H9 (cell line): ENCODE data around the gene DIP2A. TPM values are rescaled to one million over a fixed set of nuclear protein-coding genes. Genes with fewer than 3 reads are reported as not detected.
A peak's percentile ranks its signal among the peaks of the same experiment; 100 is the strongest.

Source experiments
- DNase-seq: peaks from one replicate; pipeline ENCODE4 v3.0.0-alpha.2; 2017
- H2AFZ ChIP-seq: one replicate; pipeline ENCODE4 v1.6.1; 2013; ENCODE audit warnings: mild to moderate bottlenecking, low read length, control low read depth, moderate library complexity
- H2AK5ac ChIP-seq: 2 replicates; pipeline ENCODE4 v1.6.1; 2013; ENCODE audit warnings: low read length, control low read depth, mixed read lengths; ENCODE audit not compliant: insufficient read length
- H2BK120ac ChIP-seq: one replicate; pipeline ENCODE4 v1.6.1; 2013; ENCODE audit warnings: low read depth, mild to moderate bottlenecking, low read length, control low read depth, inconsistent platforms; ENCODE audit not compliant: poor library complexity, severe bottlenecking
- H2BK12ac ChIP-seq: 2 replicates; pipeline ENCODE4 v1.6.1; 2013; ENCODE audit warnings: low read length, control low read depth, mixed read lengths, low read depth; ENCODE audit not compliant: insufficient read length
- H2BK15ac ChIP-seq: 2 replicates; pipeline ENCODE4 v1.6.1; 2013; ENCODE audit warnings: low read depth, low read length, control low read depth
- H2BK20ac ChIP-seq: one replicate; pipeline ENCODE4 v1.6.1; 2013; ENCODE audit warnings: low read depth, mild to moderate bottlenecking, low read length, control low read depth, inconsistent platforms; ENCODE audit not compliant: poor library complexity, severe bottlenecking
- H2BK5ac ChIP-seq: 2 replicates; pipeline ENCODE4 v1.6.1; 2013; ENCODE audit warnings: low read length, control low read depth, mixed read lengths; ENCODE audit not compliant: insufficient read length
- H3K14ac ChIP-seq: 2 replicates; pipeline ENCODE4 v1.6.1; 2013; ENCODE audit warnings: low read length, control low read depth; ENCODE audit not compliant: insufficient read depth
- H3K18ac ChIP-seq: 2 replicates; pipeline ENCODE4 v1.6.1; 2013; ENCODE audit warnings: low read depth, mild to moderate bottlenecking, mixed read lengths, low read length, control low read depth; ENCODE audit not compliant: insufficient read length
- H3K23ac ChIP-seq: 2 replicates; pipeline ENCODE4 v1.6.1; 2013; ENCODE audit warnings: low read length, control low read depth, mixed read lengths, low read depth; ENCODE audit not compliant: insufficient read length
- H3K23me2 ChIP-seq: 2 replicates; pipeline ENCODE4 v1.6.1; 2013; ENCODE audit warnings: low read depth, mild to moderate bottlenecking, mixed read lengths, low read length, control low read depth; ENCODE audit not compliant: insufficient read length, poor library complexity, severe bottlenecking
- H3K27ac ChIP-seq: 2 replicates; pipeline ENCODE4 v1.5.1; 2013; ENCODE audit warnings: low read length, control low read depth, mixed read lengths, low read depth; ENCODE audit not compliant: insufficient read length
- H3K27me3 ChIP-seq: 2 replicates; pipeline ENCODE4 v1.6.1; 2013; ENCODE audit warnings: low read length, control low read depth, inconsistent platforms; ENCODE audit not compliant: insufficient read depth
- H3K4ac ChIP-seq: 2 replicates; pipeline ENCODE4 v1.6.1; 2013; ENCODE audit warnings: low read depth, mild to moderate bottlenecking, control low read depth, inconsistent platforms, low read length, moderate library complexity
- H3K4me1 ChIP-seq: 2 replicates; pipeline ENCODE4 v1.6.1; 2013; ENCODE audit warnings: low read length, control low read depth, inconsistent platforms; ENCODE audit not compliant: insufficient read depth
- H3K4me2 ChIP-seq: 2 replicates; pipeline ENCODE4 v1.6.1; 2013; ENCODE audit warnings: low read length, control low read depth, mixed read lengths; ENCODE audit not compliant: insufficient read length, insufficient read depth
- H3K56ac ChIP-seq: 2 replicates; pipeline ENCODE4 v1.6.1; 2013; ENCODE audit warnings: low read depth, mild to moderate bottlenecking, mixed read lengths, low read length, control low read depth; ENCODE audit not compliant: insufficient read length
- H3K79me1 ChIP-seq: 2 replicates; pipeline ENCODE4 v1.6.1; 2013; ENCODE audit warnings: low read depth, mild to moderate bottlenecking, moderate library complexity, low read length, control low read depth, inconsistent platforms; ENCODE audit not compliant: insufficient read depth, poor library complexity, severe bottlenecking
- H3K79me2 ChIP-seq: 2 replicates; pipeline ENCODE4 v1.6.1; 2013; ENCODE audit warnings: low read length, control low read depth, inconsistent platforms; ENCODE audit not compliant: insufficient read depth
- H3K9ac ChIP-seq: 2 replicates; pipeline ENCODE4 v1.6.1; 2013; ENCODE audit warnings: low read length, control low read depth, mixed read lengths; ENCODE audit not compliant: insufficient read length; ENCODE audit errors: extremely low read depth
- H3K9me3 ChIP-seq: one replicate; pipeline ENCODE4 v1.6.1; 2013; ENCODE audit warnings: low read depth, low read length, inconsistent platforms; ENCODE audit not compliant: control insufficient read depth
- H3T11ph ChIP-seq: one replicate; pipeline ENCODE4 v1.6.1; 2013; ENCODE audit warnings: mild to moderate bottlenecking, low read length, control low read depth, inconsistent platforms
- H4K20me1 ChIP-seq: one replicate; pipeline ENCODE4 v1.6.1; 2013; ENCODE audit not compliant: control insufficient read depth, insufficient read length, insufficient read depth
- H4K5ac ChIP-seq: 2 replicates; pipeline ENCODE4 v1.6.1; 2013; ENCODE audit warnings: low read depth, mild to moderate bottlenecking, mixed read lengths, low read length, control low read depth; ENCODE audit not compliant: insufficient read length
- H4K8ac ChIP-seq: replicated peaks from 2 replicates; pipeline ENCODE4 v1.6.1; 2013; ENCODE audit warnings: low read length, control low read depth, mixed read lengths, low read depth; ENCODE audit not compliant: insufficient read length
- H4K91ac ChIP-seq: 2 replicates; pipeline ENCODE4 v1.6.1; 2013; ENCODE audit warnings: low read depth, mild to moderate bottlenecking, moderate library complexity, mixed read lengths, low read length, control low read depth; ENCODE audit not compliant: insufficient read length
- H3K27ac Mint-ChIP-seq, 3 experiments: 2 replicates in 2 of 3; 3 replicates in 1 of 3; pipeline ENCODE4 v1.8.0; 2020 to 2021; ENCODE audit warnings: mixed read lengths in 3 of 3, mild to moderate bottlenecking in 1 of 3, moderate library complexity in 1 of 3
- H3K27me3 Mint-ChIP-seq: 2 replicates; pipeline ENCODE4 v1.8.0; 2021; ENCODE audit warnings: low read depth, mild to moderate bottlenecking, moderate library complexity, mixed read lengths
- H3K36me3 Mint-ChIP-seq, 3 experiments: 2 replicates in 2 of 3; 3 replicates in 1 of 3; pipeline ENCODE4 v1.8.0; 2020 to 2021; ENCODE audit warnings: low read depth in 3 of 3, mixed read lengths in 3 of 3; ENCODE audit not compliant: insufficient read depth in 1 of 3
- H3K4me1 Mint-ChIP-seq, 2 experiments: 2 replicates each; pipeline ENCODE4 v1.8.0; 2020; ENCODE audit warnings: mixed read lengths in 2 of 2
- H3K4me3 Mint-ChIP-seq, 2 experiments: 2 replicates in 1 of 2; 3 replicates in 1 of 2; pipeline ENCODE4 v1.8.0; 2020 to 2021; ENCODE audit warnings: mild to moderate bottlenecking in 2 of 2, mixed read lengths in 2 of 2, moderate library complexity in 1 of 2
- H3K9me3 Mint-ChIP-seq, 2 experiments: 2 replicates in 1 of 2; 3 replicates in 1 of 2; pipeline ENCODE4 v1.8.0; 2020; ENCODE audit warnings: mild to moderate bottlenecking in 2 of 2, mixed read lengths in 2 of 2, moderate library complexity in 1 of 2
- CTCF ChIP-seq: fragments of 200-600 bp; sonication (generic); conservative IDR thresholded peaks from 3 replicates; pipeline ENCODE4 v1.8.0; 2021; ENCODE audit warnings: antibody characterized with exemption, mild to moderate bottlenecking
- WGBS: extraction: QIAGEN DNeasy Blood & Tissue Kit; methylation state at CpG from one replicate; pipeline ENCODE4 v1.1.7; 2013; ENCODE audit warnings: missing lambda C conversion rate, low lambda C conversion rate, mixed read lengths; ENCODE audit not compliant: insufficient read length; ENCODE audit errors: extremely low coverage; 5-methylcytosine and 5-hydroxymethylcytosine counted together
- total RNA-seq: library from RNA; stranded (reverse); gene quantifications from 2 replicates; pipeline ENCODE4 v1.2.1, GENCODE V29; 2021

The DIP2A gene
- total RNA-seq, 1 experiment from 2014 or later, result 25.2 TPM

- no peak overlapping the region for H2BK15ac ChIP-seq
- no peak for TF ChIP-seq CTCF
These were observed 47.0 kb upstream of the DIP2A start for GRCh38 chr21:46411691-46412090.

More at GRCh38 chr21:46411691-46412090, 47.0 kb upstream of the DIP2A start:
- Histone ChIP-seq H3K56ac (no peak overlapping the region), H2BK20ac (no peak overlapping the region), H3K18ac (no peak overlapping the region), H3K23ac (no peak overlapping the region), H4K8ac (no peak overlapping the region), H2AFZ (no peak overlapping the region), H4K5ac (no peak overlapping the region), H3K23me2 (peaks cover 7% of the 10 kb centered on the region), H4K91ac (peak overlapping the region; percentile 16), H4K20me1 (peaks cover 2% of the 10 kb centered on the region), H2BK12ac (no peak overlapping the region), H2BK5ac (no peak overlapping the region), H3K27ac (no peak overlapping the region), H3K27me3 (no peaks in the 10 kb centered on the region), H3T11ph (no peak overlapping the region), H2BK120ac (no peak overlapping the region), H2AK5ac (no peak overlapping the region), H3K14ac (no peak overlapping the region), H3K4ac (no peak overlapping the region; the same call in 1 of the 2 replicates), H3K4me2 (no peak overlapping the region), H3K9me3 (no peaks in the 10 kb centered on the region), H3K4me1 (peaks cover 9% of the 10 kb centered on the region; the same call in 1 of the 2 replicates), H3K9ac (no peak overlapping the region), H3K79me2 (no peaks in the 10 kb centered on the region), H3K79me1 (no peaks in the 10 kb centered on the region)
- no peaks in the 10 kb centered on the region for H3K9me3 Mint-ChIP-seq
- no peaks in the 10 kb centered on the region for H3K27me3 Mint-ChIP-seq
- no CpG with 5 or more reads among the region's 31 CpGs for WGBS
- H3K4me3 Mint-ChIP-seq, result no peak overlapping the region
- peaks cover 14 to 40% (median 30%) of the 10 kb centered on the region in 3 experiments for H3K36me3 Mint-ChIP-seq
- H3K4me1 Mint-ChIP-seq, result peaks cover 19 to 27% of the 10 kb centered on the region in 2 experiments
- H3K27ac Mint-ChIP-seq, result peak overlapping the region in 1 of 3 experiments; percentile 98; a peak in 2 of 7 replicates
- no peak for DNase-seq
